Esophagus muscularis mucosa (tissue), 4 donors: ENCODE data around the gene UACA. TPM values are rescaled to one million over a fixed set of nuclear protein-coding genes. Genes with fewer than 3 reads are reported as not detected.
"Not testable (repeated sequence)": the region's sequence is repeated elsewhere in the genome, so short reads cannot be mapped to it uniquely, and the experiment has no call there.

ENCODE experiments used
- DNase-seq: peaks from one replicate; pipeline ENCODE4 v3.0.0-alpha.2; 2017; ENCODE audit errors: extremely low spot score
- H3K27ac ChIP-seq, 4 donors: fragments of 200-600 bp; sonication (generic); replicated peaks in 1 of 4; 1 replicate in 3 of 4; 2 replicates in 1 of 4; pipeline ENCODE4 v1.5.1; 2016 to 2019; ENCODE audit warnings: mild to moderate bottlenecking in 1 of 4
- H3K27me3 ChIP-seq, 4 donors: fragments of 200-600 bp; sonication (generic); one replicate each; pipeline versions ENCODE4 v1.5.1 to v1.6.0; 2016 to 2019
- H3K36me3 ChIP-seq, 4 donors: fragments of 200-600 bp; sonication (generic); one replicate each; pipeline ENCODE4 v1.5.1; 2016 to 2019
- H3K4me1 ChIP-seq, 4 donors: fragments of 200-600 bp; sonication (generic); one replicate each; pipeline ENCODE4 v1.5.1; 2016 to 2019
- H3K4me3 ChIP-seq, 4 donors: fragments of 200-600 bp; sonication (generic); 1 replicate in 2 of 4; 2 replicates in 2 of 4; pipeline ENCODE4 v1.5.1; 2016 to 2019; ENCODE audit warnings: mild to moderate bottlenecking in 4 of 4, moderate library complexity in 1 of 4
- H3K9me3 ChIP-seq, 4 donors: fragments of 200-600 bp; sonication (generic); 1 replicate in 3 of 4; 2 replicates in 1 of 4; pipeline ENCODE4 v1.5.1; 2016 to 2019
- CTCF ChIP-seq, 3 experiments: fragments of 200-600 bp in 2 of 3; fragments of 450-650 bp in 1 of 3; sonication (generic) in 2 of 3; IDR thresholded peaks; one replicate each; pipeline ENCODE4 v1.5.1; 2017 to 2019; ENCODE audit warnings: antibody characterized with exemption in 3 of 3, mild to moderate bottlenecking in 2 of 3, moderate library complexity in 1 of 3
- EP300 ChIP-seq: sonication (generic); formaldehyde crosslinking; IDR thresholded peaks from one replicate; pipeline ENCODE4 v1.6.1; 2017; ENCODE audit warnings: antibody characterized with exemption
- POLR2A ChIP-seq: fragments of 450-650 bp; IDR thresholded peaks from one replicate; pipeline ENCODE4 v1.6.1; 2017; ENCODE audit warnings: antibody characterized with exemption, moderate library complexity, mild to moderate bottlenecking, low read depth
- POLR2AphosphoS5 ChIP-seq, 2 donors: sonication (generic); formaldehyde crosslinking; IDR thresholded peaks; one replicate each; pipeline ENCODE4 v1.6.1; 2017; ENCODE audit warnings: antibody characterized with exemption in 2 of 2
- WGBS: methylation state at CpG from one replicate; pipeline ENCODE4 v1.1.5; 2018; 5-methylcytosine and 5-hydroxymethylcytosine counted together
- intact Hi-C: fragments of 100-400 bp; cut with DNase I; formaldehyde crosslinking; loops from one replicate; pipeline ENCODE4 v1.15.1; 2023
- total RNA-seq, 4 donors: library from RNA; depleted of rRNA; stranded (reverse); fragments of >200 nt; gene quantifications; one replicate each; pipeline versions ENCODE4 v1.1.0 to v1.2.1, GENCODE V29; 2016

Gene UACA
- total RNA-seq, 4 donors from 2014 or later: 23.9 to 40.7 (median 28.9) TPM

DNA sequence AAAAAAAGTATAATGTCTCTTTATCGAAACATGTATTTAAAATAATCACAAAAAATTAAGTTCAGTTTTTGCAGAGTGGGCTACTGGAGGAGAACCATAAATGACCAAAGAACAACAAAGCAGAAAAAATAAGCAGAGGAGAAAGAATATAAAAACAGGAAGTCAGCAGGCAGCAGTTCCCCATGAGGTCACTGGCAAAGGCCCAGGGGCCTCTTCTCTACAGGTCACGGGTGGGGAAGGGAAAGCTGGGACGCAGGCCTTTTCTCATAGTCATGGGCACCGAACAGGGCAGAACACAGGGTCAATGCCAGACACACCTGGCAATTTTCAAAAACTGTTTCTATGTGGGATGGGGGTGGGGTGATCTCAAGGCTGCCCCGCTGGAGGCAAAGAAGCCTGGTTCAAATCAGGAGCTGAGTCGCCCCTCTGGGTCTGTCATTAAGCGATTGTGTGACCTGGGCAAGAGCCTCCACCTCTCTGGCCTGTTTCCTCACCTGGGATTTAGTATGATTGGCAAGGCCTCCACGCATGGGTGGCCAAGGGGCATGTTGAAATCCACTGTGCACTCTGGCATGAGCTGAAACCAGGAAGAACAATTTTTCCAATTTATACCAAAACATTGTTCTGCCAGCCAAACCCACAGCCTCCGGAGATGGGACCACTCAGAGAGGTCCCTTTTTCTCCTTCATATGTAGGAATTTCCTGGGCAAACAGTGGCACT, 43.8 kb upstream of the UACA start:
- intact Hi-C loops: no loop called here
- WGBS: 83% methylated on average over 8 of the region's 9 CpGs
- Histone ChIP-seq H3K4me1 (peaks cover 0 to 9% (median 5%) of the 10 kb centered on the region in 4 donors), H3K36me3 (no peaks in the 10 kb centered on the region), H3K9me3 (no peaks in the 10 kb centered on the region), H3K27ac (no peak overlapping the region), H3K4me3 (no peak overlapping the region), H3K27me3 (no peaks in the 10 kb centered on the region)
- DNase-seq: no peak
- TF ChIP-seq POLR2AphosphoS5 (IDR thresholded peaks at IDR 0.05) (no peak), EP300 (no peak), CTCF (IDR thresholded peaks at IDR 0.05) (no peak), POLR2A (no peak)

- intact Hi-C loops: not testable (repeated sequence)
These were observed 41.0 kb upstream of the UACA start for GRCh38 chr15:70804388-70804787.

DNA sequence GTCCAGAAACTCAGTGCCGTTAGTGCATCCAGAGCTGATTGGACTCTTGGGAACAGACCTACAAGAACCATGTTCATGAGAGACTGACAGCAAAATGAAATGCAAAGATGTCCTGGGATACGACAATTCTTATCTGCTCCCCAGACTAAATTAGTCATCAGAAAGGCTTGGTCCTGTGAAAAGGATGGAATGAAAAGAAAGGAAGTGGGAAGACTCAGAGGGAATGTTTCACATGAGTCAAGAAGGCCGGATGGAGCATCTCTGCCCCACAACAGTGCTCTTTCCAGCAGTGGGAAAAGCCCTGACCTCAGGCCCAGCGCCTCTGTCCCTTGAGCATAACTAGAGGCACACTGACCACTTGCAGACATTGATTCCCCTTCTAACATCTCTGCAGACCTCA, 39.3 kb upstream of the UACA start:
- intact Hi-C loops: no loop called here
- no peak for DNase-seq
- Histone ChIP-seq H3K4me1 (peaks cover 19 to 26% (median 22%) of the 10 kb centered on the region in 4 donors), H3K27me3 (no peaks in the 10 kb centered on the region), H3K36me3 (no peaks in the 10 kb centered on the region), H3K9me3 (no peaks in the 10 kb centered on the region), H3K4me3 (no peak overlapping the region), H3K27ac (no peak overlapping the region)
- 88% methylated on average over 4 of the region's 4 CpGs for WGBS
- no peak for TF ChIP-seq POLR2A

More at GRCh38 chr15:70804388-70804787, 41.0 kb upstream of the UACA start:
- H3K27me3 ChIP-seq, H3K9me3 ChIP-seq, H3K36me3 ChIP-seq, DNase-seq, H3K4me3 ChIP-seq, H3K27ac ChIP-seq: not testable (repeated sequence)
- H3K4me1 ChIP-seq: peaks cover 18 to 25% (median 21%) of the 10 kb centered on the region in 4 donors
- WGBS: 98% methylated on average over 7 of the region's 9 CpGs

- Histone ChIP-seq H3K27ac (peak overlapping the region in 2 of 4 donors; percentile 61 to 65), H3K4me1 (peaks cover 19 to 24% (median 21%) of the 10 kb centered on the region in 4 donors), H3K4me3 (no peak overlapping the region), H3K36me3 (no peaks in the 10 kb centered on the region), H3K9me3 (no peaks in the 10 kb centered on the region), H3K27me3 (no peaks in the 10 kb centered on the region)
- TF ChIP-seq CTCF (IDR thresholded peaks at IDR 0.05): no peak
- no peak for TF ChIP-seq POLR2A
- no peak for TF ChIP-seq EP300
- no peak for TF ChIP-seq POLR2AphosphoS5 (IDR thresholded peaks at IDR 0.05)
- DNase-seq: no peak
- intact Hi-C loops: no loop called here
- 98% methylated on average over 5 of the region's 5 CpGs for WGBS
These were observed 37.8 kb upstream of the UACA start for GRCh38 chr15:70801109-70801508.

GRCh38 chr15:70799667-70800450, 36.5 kb upstream of the UACA start:
- intact Hi-C loops: no loop called here
- no peaks in the 10 kb centered on the region for H3K27me3 ChIP-seq
- H3K36me3 ChIP-seq: no peaks in the 10 kb centered on the region
- WGBS: 80% methylated on average over 9 of the region's 9 CpGs
- H3K4me3 ChIP-seq: no peak overlapping the region
- TF ChIP-seq POLR2AphosphoS5 (IDR thresholded peaks at IDR 0.05): no peak
- TF ChIP-seq CTCF (IDR thresholded peaks at IDR 0.05): no peak
- TF ChIP-seq POLR2A: no peak
- TF ChIP-seq EP300: no peak
- H3K27ac ChIP-seq: peak overlapping the region; percentile 52 to 65 (median 56)
- peaks cover 19 to 24% (median 21%) of the 10 kb centered on the region in 4 donors for H3K4me1 ChIP-seq
- DNase-seq: no peak
- H3K9me3 ChIP-seq: no peaks in the 10 kb centered on the region
